Left lung (tissue), 10 donors: ENCODE data around the gene OTC. TPM values are rescaled to one million over a fixed set of nuclear protein-coding genes. Genes with fewer than 3 reads are reported as not detected.

Experiments
- ATAC-seq: fragments of 200-7000 bp; cut with Tn5 transposase; one replicate; pipeline ENCODE4 v1.9.1; 2020; ENCODE audit warnings: moderate library complexity
- DNase-seq, 4 donors: peaks; one replicate each; pipeline ENCODE4 v3.0.0-alpha.2; 2013 to 2020
- H3K27ac ChIP-seq, 2 donors: fragments of 200-600 bp; sonication (generic) in 1 of 2; one replicate each; pipeline versions ENCODE4 v1.5.0 to v1.8.0; 2020 to 2021
- H3K27me3 ChIP-seq, 2 donors: fragments of 200-600 bp; sonication (generic) in 1 of 2; one replicate each; pipeline versions ENCODE4 v1.5.0 to v1.8.0; 2020 to 2021
- H3K36me3 ChIP-seq, 2 donors: fragments of 200-600 bp; sonication (generic) in 1 of 2; one replicate each; pipeline versions ENCODE4 v1.5.0 to v1.8.0; 2020 to 2021
- H3K4me1 ChIP-seq, 2 donors: fragments of 200-600 bp; one replicate each; pipeline ENCODE4 v1.8.0; 2021
- H3K4me3 ChIP-seq, 2 donors: fragments of 200-600 bp; sonication (generic) in 1 of 2; one replicate each; pipeline versions ENCODE4 v1.5.0 to v1.8.0; 2020 to 2021; ENCODE audit warnings: mild to moderate bottlenecking in 1 of 2
- H3K9me3 ChIP-seq, 2 donors: fragments of 200-600 bp; sonication (generic) in 1 of 2; one replicate each; pipeline versions ENCODE4 v1.5.0 to v1.8.0; 2020 to 2021
- intact Hi-C, 2 donors: fragments of 100-400 bp; cut with DNase I; formaldehyde crosslinking; loops; one replicate each; pipeline versions ENCODE4 v1.11.2 to v1.14.2; 2022
- polyA plus RNA-seq, 6 donors: library from polyadenylated mRNA; unstranded; fragments of 120-200 nt; gene quantifications; one replicate each; pipeline ENCODE4 v1.2.1, GENCODE V29; 2013; ENCODE audit not compliant: insufficient read length in 6 of 6
- total RNA-seq, 2 donors: library from RNA; stranded (reverse); fragmentation: NEBNext Ultra II Directional; extraction: Animal tissue kit (Norgen Biotek cat#: 25700); gene quantifications; one replicate each; pipeline ENCODE4 v1.2.1, GENCODE V29; 2021
- TF ChIP-seq, protein P1 (sequence below), 2 donors: fragments of 200-600 bp; sonication (generic) in 1 of 2; IDR thresholded peaks; one replicate each; pipeline versions ENCODE4 v1.5.0 to v1.8.0; 2021; ENCODE audit warnings: antibody characterized with exemption in 2 of 2
- donor health status: DM: no; HTN: yes; CAD: no.
- donor health status: DM: no; HTN: no; CAD: no.

OTC gene
- total and polyA plus RNA-seq, 8 donors: 0.14 to 1.5 (median 0.26) TPM; not detected in 3

DNA sequence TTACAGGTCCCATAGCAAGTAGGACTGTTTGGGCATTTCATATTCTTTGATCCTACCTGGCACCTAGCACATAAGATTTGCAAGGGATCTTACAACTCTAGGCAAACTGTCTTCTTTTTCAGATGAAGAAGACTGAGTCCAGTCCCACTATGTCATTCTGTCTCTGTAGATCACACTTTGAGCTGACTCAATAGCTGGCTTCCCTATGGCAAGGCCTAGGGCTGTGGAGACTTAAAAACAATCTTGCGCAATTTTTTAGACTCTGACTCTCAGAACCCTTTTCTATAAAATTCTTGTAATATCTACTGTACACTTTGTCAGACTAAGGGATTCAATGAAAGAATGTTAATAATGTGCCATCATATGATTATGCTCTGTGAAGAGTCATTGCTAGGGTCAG lies 26.7 kb downstream of the OTC start:
- DNase-seq: no peak
- no peaks in the 10 kb centered on the region for H3K9me3 ChIP-seq
- no peaks in the 10 kb centered on the region for H3K27me3 ChIP-seq
- no peaks in the 10 kb centered on the region for H3K36me3 ChIP-seq
- no peaks in the 10 kb centered on the region for H3K4me1 ChIP-seq
- intact Hi-C loops: no loop called here
- H3K27ac ChIP-seq: no peak overlapping the region
- TF ChIP-seq, protein P1, sequence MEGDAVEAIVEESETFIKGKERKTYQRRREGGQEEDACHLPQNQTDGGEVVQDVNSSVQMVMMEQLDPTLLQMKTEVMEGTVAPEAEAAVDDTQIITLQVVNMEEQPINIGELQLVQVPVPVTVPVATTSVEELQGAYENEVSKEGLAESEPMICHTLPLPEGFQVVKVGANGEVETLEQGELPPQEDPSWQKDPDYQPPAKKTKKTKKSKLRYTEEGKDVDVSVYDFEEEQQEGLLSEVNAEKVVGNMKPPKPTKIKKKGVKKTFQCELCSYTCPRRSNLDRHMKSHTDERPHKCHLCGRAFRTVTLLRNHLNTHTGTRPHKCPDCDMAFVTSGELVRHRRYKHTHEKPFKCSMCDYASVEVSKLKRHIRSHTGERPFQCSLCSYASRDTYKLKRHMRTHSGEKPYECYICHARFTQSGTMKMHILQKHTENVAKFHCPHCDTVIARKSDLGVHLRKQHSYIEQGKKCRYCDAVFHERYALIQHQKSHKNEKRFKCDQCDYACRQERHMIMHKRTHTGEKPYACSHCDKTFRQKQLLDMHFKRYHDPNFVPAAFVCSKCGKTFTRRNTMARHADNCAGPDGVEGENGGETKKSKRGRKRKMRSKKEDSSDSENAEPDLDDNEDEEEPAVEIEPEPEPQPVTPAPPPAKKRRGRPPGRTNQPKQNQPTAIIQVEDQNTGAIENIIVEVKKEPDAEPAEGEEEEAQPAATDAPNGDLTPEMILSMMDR (IDR thresholded peaks at IDR 0.05): no peak
- no peak for ATAC-seq
- H3K4me3 ChIP-seq: no peak overlapping the region

DNA sequence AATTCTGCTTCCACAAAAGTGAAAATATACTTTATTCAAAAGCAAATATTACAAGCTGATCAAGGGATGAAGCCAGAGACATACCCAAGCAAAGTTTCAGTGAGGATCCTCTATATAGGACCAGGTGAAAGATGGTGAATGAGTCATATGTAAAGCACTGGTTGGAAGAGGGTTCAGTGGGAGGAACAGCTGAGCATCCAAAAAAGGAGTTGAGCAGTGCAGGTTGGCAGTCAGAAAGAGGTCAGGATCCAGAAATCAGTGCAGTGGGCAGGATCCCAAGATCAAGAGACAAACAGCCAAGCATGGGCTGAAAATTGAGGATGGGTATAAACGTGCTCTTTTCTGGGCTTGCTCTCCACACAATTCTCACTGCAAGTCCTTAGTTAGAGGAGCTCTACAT lies 30.3 kb downstream of the OTC start:
- intact Hi-C loops: no loop called here
- Histone ChIP-seq H3K9me3 (no peaks in the 10 kb centered on the region), H3K27me3 (no peaks in the 10 kb centered on the region), H3K27ac (no peak overlapping the region), H3K4me3 (no peak overlapping the region), H3K36me3 (no peaks in the 10 kb centered on the region), H3K4me1 (no peaks in the 10 kb centered on the region)
- DNase-seq: no peak
- TF ChIP-seq, protein P1 (IDR thresholded peaks at IDR 0.05): no peak
- ATAC-seq: no peak

DNA sequence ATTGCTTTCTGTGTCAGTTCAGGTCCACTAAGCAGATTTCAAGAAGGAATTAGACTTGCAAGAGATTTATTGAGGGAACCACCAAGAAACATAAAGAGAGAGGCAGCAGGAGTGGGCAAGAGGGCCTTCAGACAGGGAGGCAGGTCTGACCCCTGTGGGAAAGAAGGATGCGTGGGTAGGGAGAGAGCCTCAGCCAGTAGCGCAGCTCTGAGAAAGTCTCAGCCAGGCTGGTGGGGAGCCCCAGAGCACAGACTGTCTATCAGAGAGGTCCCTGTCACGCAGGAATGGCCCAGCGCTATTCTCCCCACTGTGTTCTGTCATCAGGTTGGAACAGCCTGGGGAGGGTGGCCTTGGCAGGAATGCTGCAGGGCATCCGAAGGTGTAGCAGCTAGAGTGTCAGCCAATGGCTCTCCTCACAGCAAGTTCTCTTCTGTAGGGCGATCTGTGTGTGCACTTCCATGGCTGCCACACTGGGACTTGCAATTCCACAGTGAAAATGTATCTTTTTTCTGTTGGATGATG lies 48.0 kb downstream of the OTC start:
- Histone ChIP-seq H3K27ac (no peak overlapping the region), H3K4me3 (no peak overlapping the region), H3K36me3 (no peaks in the 10 kb centered on the region), H3K9me3 (no peaks in the 10 kb centered on the region), H3K4me1 (no peaks in the 10 kb centered on the region), H3K27me3 (no peaks in the 10 kb centered on the region)
- intact Hi-C loops: no loop called here
- TF ChIP-seq, protein P1 (IDR thresholded peaks at IDR 0.05): no peak
- ATAC-seq (no peak), DNase-seq (no peak)

DNA sequence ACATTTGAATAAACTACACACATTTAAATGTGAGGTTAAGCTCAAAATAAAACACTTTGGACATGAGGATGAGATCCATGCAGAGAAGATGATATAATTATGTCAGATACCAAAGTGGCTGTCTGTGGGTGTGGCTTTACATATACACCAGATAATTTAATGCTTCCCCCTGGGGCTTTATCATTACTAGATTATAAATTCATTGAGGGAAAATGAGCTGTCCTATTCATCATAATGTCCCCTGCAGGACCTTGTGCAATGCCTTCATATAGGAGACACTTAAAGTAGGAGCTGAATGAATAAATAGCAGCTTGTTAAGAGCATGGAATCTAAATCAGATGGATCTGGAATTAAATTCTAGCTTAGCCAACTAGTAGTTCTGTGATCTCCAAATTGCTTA lies 49.7 kb downstream of the OTC start:
- Histone ChIP-seq H3K4me3 (no peak overlapping the region), H3K4me1 (no peaks in the 10 kb centered on the region), H3K9me3 (no peaks in the 10 kb centered on the region), H3K27ac (no peak overlapping the region), H3K27me3 (no peaks in the 10 kb centered on the region), H3K36me3 (no peaks in the 10 kb centered on the region)
- TF ChIP-seq, protein P1 (IDR thresholded peaks at IDR 0.05): no peak
- no peak for ATAC-seq
- intact Hi-C loops: no loop called here
- no peak for DNase-seq

DNA sequence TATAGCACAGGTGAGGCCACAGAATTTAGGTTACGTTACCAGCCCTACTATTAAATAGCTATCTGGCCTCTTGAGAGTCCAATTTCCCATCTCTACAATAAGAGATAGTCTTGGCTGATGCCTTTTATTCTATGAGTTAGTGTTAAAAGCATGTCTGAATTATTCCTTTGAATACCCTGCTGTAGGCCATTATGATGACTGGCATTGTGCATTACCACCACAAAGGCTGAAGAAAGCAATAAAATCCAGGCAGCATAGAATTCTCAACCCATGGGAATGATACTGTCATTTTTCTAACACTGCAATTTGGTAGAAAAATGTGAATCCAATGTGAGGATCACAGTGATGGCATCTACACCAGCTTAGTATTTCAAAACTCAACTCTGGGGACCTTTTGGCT lies 51.4 kb downstream of the OTC start:
- no peak for ATAC-seq
- Histone ChIP-seq H3K27me3 (peaks cover 0 to 3% of the 10 kb centered on the region in 2 donors), H3K4me1 (no peaks in the 10 kb centered on the region), H3K36me3 (no peaks in the 10 kb centered on the region), H3K4me3 (no peak overlapping the region), H3K27ac (no peak overlapping the region), H3K9me3 (no peaks in the 10 kb centered on the region)
- TF ChIP-seq, protein P1 (IDR thresholded peaks at IDR 0.05): no peak
- intact Hi-C loops: no loop called here
- no peak for DNase-seq
